Neural cell (in vitro differentiated cells): ENCODE measurements around the gene FBXO22. TPM values are rescaled to one million over a fixed set of nuclear protein-coding genes. Genes with fewer than 3 reads are reported as not detected.

Experiments
- H2AFZ ChIP-seq: fragments of 200-600, 300-800 bp; sonication (generic), shearing (Covaris generic); 2 replicates; pipeline ENCODE4 v1.6.0; 2014; ENCODE audit warnings: low read depth, mild to moderate bottlenecking, antibody characterized with exemption, low read length, moderate library complexity
- H3F3A ChIP-seq: fragments of 200-600 bp; shearing (Covaris generic); 2 replicates; pipeline ENCODE4 v1.6.1; 2016; ENCODE audit warnings: mild to moderate bottlenecking, moderate library complexity, mixed read lengths, antibody characterized with exemption, low read length; ENCODE audit not compliant: insufficient read depth, poor library complexity, severe bottlenecking
- H3K27ac ChIP-seq: fragments of 200-600, 300-800 bp; sonication (generic), shearing (Covaris generic); 2 replicates; pipeline ENCODE4 v1.5.1; 2014; ENCODE audit warnings: mild to moderate bottlenecking, low read length, moderate library complexity
- H3K27me3 ChIP-seq: fragments of 300-800, 200-600 bp; sonication (generic), shearing (Covaris generic); 2 replicates; pipeline ENCODE4 v1.6.0; 2014; ENCODE audit warnings: mild to moderate bottlenecking, low read depth, low read length, moderate library complexity; ENCODE audit not compliant: insufficient read depth
- H3K36me3 ChIP-seq: fragments of 300-800, 200-600 bp; sonication (generic), shearing (Covaris generic); 2 replicates; pipeline ENCODE4 v1.5.1; 2014; ENCODE audit warnings: mild to moderate bottlenecking, antibody characterized with exemption, low read length, moderate library complexity; ENCODE audit not compliant: insufficient read depth
- H3K4me2 ChIP-seq: fragments of 300-800, 200-600 bp; sonication (generic), shearing (Covaris generic); 2 replicates; pipeline ENCODE4 v1.6.0; 2014; ENCODE audit warnings: mild to moderate bottlenecking, low read length
- H3K4me3 ChIP-seq: fragments of 300-800, 200-600 bp; sonication (generic), shearing (Covaris generic); 2 replicates; pipeline ENCODE4 v1.5.1; 2014; ENCODE audit warnings: mild to moderate bottlenecking, low read length, moderate library complexity
- H3K79me2 ChIP-seq: fragments of 200-600 bp; shearing (Covaris generic); replicated peaks from 2 replicates; pipeline ENCODE4 v1.6.0; 2014; ENCODE audit warnings: mild to moderate bottlenecking, low read length, moderate library complexity; ENCODE audit not compliant: insufficient read depth
- H3K9ac ChIP-seq: fragments of 300-800, 200-600 bp; sonication (generic), shearing (Covaris generic); 2 replicates; pipeline ENCODE4 v1.6.1; 2016; ENCODE audit warnings: mild to moderate bottlenecking, low read length, mixed read lengths
- H3K9me2 ChIP-seq: fragments of 200-600 bp; shearing (Covaris generic); 2 replicates; pipeline ENCODE4 v1.6.1; 2016; ENCODE audit warnings: mild to moderate bottlenecking, low read length, mixed read lengths; ENCODE audit not compliant: insufficient read depth
- H3K9me3 ChIP-seq: fragments of 200-600, 300-800 bp; sonication (generic), shearing (Covaris generic); 2 replicates; pipeline ENCODE4 v1.6.1; 2016; ENCODE audit warnings: mild to moderate bottlenecking, mixed run types, low read length, moderate library complexity, mixed read lengths
- H4K20me1 ChIP-seq: fragments of 200-600 bp; shearing (Covaris generic); 2 replicates; pipeline ENCODE4 v1.6.1; 2016; ENCODE audit warnings: mild to moderate bottlenecking, mixed run types; ENCODE audit not compliant: insufficient read depth
- EP300 ChIP-seq: fragments of 450-650 bp; conservative IDR thresholded peaks from 2 replicates; pipeline ENCODE4 v1.6.1; 2014; ENCODE audit warnings: antibody characterized with exemption, mild to moderate bottlenecking, moderate library complexity; ENCODE audit not compliant: poor library complexity, severe bottlenecking
- EZH2 ChIP-seq: fragments of 200-600, 300-800 bp; shearing (Covaris generic), sonication (generic); IDR thresholded peaks from 2 replicates; pipeline ENCODE4 v1.6.1; 2014; ENCODE audit warnings: antibody characterized with exemption, low read length, borderline replicate concordance, mild to moderate bottlenecking; ENCODE audit not compliant: insufficient read depth, poor library complexity, severe bottlenecking
- MXI1 ChIP-seq: fragments of 450-650 bp; conservative IDR thresholded peaks from 2 replicates; pipeline ENCODE4 v1.6.1; 2014; ENCODE audit warnings: antibody characterized with exemption, mild to moderate bottlenecking; ENCODE audit not compliant: poor library complexity, severe bottlenecking
- POLR2AphosphoS5 ChIP-seq: IDR thresholded peaks from 2 replicates; pipeline ENCODE4 v1.6.1; 2012
- RAD21 ChIP-seq: fragments of 450-650 bp; conservative IDR thresholded peaks from 2 replicates; pipeline ENCODE4 v1.6.1; 2014; ENCODE audit warnings: antibody characterized with exemption, mild to moderate bottlenecking, moderate library complexity
- REST ChIP-seq: IDR thresholded peaks from 2 replicates; pipeline ENCODE4 v1.6.1; 2012; ENCODE audit warnings: borderline replicate concordance
- SMC3 ChIP-seq: fragments of 450-650 bp; conservative IDR thresholded peaks from 2 replicates; pipeline ENCODE4 v1.6.1; 2014; ENCODE audit warnings: antibody characterized with exemption, mild to moderate bottlenecking, moderate library complexity; ENCODE audit not compliant: poor library complexity
- TAF1 ChIP-seq: IDR thresholded peaks from 2 replicates; pipeline ENCODE4 v1.6.1; 2012; ENCODE audit warnings: low read depth
- polyA plus RNA-seq: library from polyadenylated mRNA; depleted of rRNA; stranded (reverse); fragments of >200 nt; gene quantifications from 2 replicates; pipeline ENCODE4 v1.2.3, GENCODE V29; 2014
- TF ChIP-seq, protein P1 (sequence below): fragments of 450-650 bp; IDR thresholded peaks from 2 replicates; pipeline ENCODE4 v1.5.1; 2014; ENCODE audit warnings: antibody characterized with exemption, mild to moderate bottlenecking, moderate library complexity; ENCODE audit not compliant: poor library complexity, severe bottlenecking

FBXO22 gene
- polyA plus RNA-seq, 1 donor from 2014 or later = 52.3 TPM

DNA sequence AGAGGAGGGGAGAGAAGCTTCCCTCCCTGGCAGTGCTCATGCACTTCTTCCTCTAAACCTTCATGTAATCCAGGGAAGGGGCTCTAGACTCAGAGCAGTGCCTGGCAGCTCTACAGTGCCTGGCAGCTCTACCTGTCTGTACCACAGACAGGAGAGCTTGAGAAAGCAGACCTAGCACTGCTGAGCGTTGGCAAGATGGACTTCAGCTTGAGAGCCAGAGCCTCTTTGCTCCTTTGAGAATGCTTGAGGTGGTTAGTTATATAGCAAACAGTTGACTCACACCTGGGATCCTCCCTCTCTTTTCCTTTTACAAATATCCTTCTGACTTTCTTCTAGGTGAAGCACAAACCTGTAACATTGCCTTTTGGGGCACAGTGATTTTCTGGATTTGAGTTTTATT, 20.9 kb downstream of the FBXO22 start:
- H3K27ac ChIP-seq = no peak overlapping the region
- peaks cover 3% of the 10 kb centered on the region for H3K79me2 ChIP-seq
- no peak for TF ChIP-seq SMC3
- no peak for TF ChIP-seq EZH2
- TF ChIP-seq, protein P1, sequence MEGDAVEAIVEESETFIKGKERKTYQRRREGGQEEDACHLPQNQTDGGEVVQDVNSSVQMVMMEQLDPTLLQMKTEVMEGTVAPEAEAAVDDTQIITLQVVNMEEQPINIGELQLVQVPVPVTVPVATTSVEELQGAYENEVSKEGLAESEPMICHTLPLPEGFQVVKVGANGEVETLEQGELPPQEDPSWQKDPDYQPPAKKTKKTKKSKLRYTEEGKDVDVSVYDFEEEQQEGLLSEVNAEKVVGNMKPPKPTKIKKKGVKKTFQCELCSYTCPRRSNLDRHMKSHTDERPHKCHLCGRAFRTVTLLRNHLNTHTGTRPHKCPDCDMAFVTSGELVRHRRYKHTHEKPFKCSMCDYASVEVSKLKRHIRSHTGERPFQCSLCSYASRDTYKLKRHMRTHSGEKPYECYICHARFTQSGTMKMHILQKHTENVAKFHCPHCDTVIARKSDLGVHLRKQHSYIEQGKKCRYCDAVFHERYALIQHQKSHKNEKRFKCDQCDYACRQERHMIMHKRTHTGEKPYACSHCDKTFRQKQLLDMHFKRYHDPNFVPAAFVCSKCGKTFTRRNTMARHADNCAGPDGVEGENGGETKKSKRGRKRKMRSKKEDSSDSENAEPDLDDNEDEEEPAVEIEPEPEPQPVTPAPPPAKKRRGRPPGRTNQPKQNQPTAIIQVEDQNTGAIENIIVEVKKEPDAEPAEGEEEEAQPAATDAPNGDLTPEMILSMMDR = no peak
- TF ChIP-seq MXI1 = no peak
- no peak for TF ChIP-seq POLR2AphosphoS5
- no peak for TF ChIP-seq RAD21
- TF ChIP-seq REST = no peak
- no peak for TF ChIP-seq EP300
- no peak for TF ChIP-seq TAF1
- H3F3A ChIP-seq = no peaks in the 10 kb centered on the region
- no peaks in the 10 kb centered on the region for H4K20me1 ChIP-seq
- no peak overlapping the region for H3K9ac ChIP-seq
- no peaks in the 10 kb centered on the region for H3K36me3 ChIP-seq
- no peak overlapping the region for H3K4me3 ChIP-seq
- no peak overlapping the region for H2AFZ ChIP-seq
- H3K4me2 ChIP-seq = no peak overlapping the region
- H3K9me3 ChIP-seq = no peaks in the 10 kb centered on the region
- H3K27me3 ChIP-seq = no peaks in the 10 kb centered on the region
- no peaks in the 10 kb centered on the region for H3K9me2 ChIP-seq

DNA sequence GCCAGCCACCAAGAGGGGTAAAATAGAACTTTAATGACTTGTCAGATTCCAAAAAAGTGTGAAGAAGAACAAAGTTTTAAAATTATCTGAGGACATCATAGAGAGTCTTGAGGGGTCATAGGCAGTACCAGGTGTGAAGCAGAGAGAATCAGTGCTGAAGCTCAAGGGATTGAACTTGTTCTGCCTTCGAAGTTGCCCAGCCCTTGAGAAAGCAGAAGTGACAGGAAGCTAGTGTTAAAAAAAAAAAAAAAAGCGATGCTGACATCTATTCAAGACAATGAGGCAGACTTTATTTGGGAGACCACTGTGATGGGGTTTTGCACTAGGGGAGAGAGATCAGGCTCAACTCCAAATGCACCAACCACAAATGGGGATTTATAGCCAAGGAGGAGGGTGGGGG, 21.8 kb downstream of the FBXO22 start:
- H3K27me3 ChIP-seq = no peaks in the 10 kb centered on the region
- no peaks in the 10 kb centered on the region for H3F3A ChIP-seq
- no peak overlapping the region for H3K4me3 ChIP-seq
- H3K9ac ChIP-seq = no peak overlapping the region
- no peaks in the 10 kb centered on the region for H3K36me3 ChIP-seq
- H3K4me2 ChIP-seq = no peak overlapping the region
- TF ChIP-seq RAD21 = no peak
- TF ChIP-seq EZH2 = no peak
- no peak for TF ChIP-seq POLR2AphosphoS5
- TF ChIP-seq, protein P1 = no peak
- no peak for TF ChIP-seq REST
- no peak for TF ChIP-seq MXI1
- TF ChIP-seq SMC3 = no peak
- TF ChIP-seq TAF1 = no peak
- no peak for TF ChIP-seq EP300
- H3K79me2 ChIP-seq = peaks cover 3% of the 10 kb centered on the region
- H3K9me2 ChIP-seq = no peaks in the 10 kb centered on the region
- no peak overlapping the region for H3K27ac ChIP-seq
- H2AFZ ChIP-seq = no peak overlapping the region
- H4K20me1 ChIP-seq = no peaks in the 10 kb centered on the region
- H3K9me3 ChIP-seq = no peaks in the 10 kb centered on the region
